OCI-LY7 (cell line): ENCODE results near the gene PEX11G.

Experiments used
- CTCF ChIP-seq: fragments of 200-600 bp; sonication (generic); conservative IDR thresholded peaks from 2 replicates; pipeline ENCODE4 v1.5.1; 2014; ENCODE audit warnings: mild to moderate bottlenecking, antibody characterized with exemption, low read length, moderate library complexity, mixed read lengths
- EZH2phosphoT487 ChIP-seq: fragments of 200-600 bp; sonication (generic); IDR thresholded peaks from 2 replicates; pipeline ENCODE4 v1.6.1; 2018; ENCODE audit warnings: low read depth, borderline replicate concordance, mild to moderate bottlenecking, mixed run types, antibody characterized with exemption, low read length, moderate library complexity, mixed read lengths

- no peak for TF ChIP-seq CTCF
- no peak for TF ChIP-seq EZH2phosphoT487
Observed at GRCh38 chr19:7470540-7471305, 18.1 kb downstream of the PEX11G start.
